H1 (cell line): ENCODE results near the gene MRPS5. TPM values are rescaled to one million over a fixed set of nuclear protein-coding genes. Genes with fewer than 3 reads are reported as not detected.

Source experiments
- CHD7 ChIP-seq: fragments of 300-600 bp; sonication (generic); IDR thresholded peaks from 2 replicates; pipeline ENCODE4 v1.7.1; 2012; ENCODE audit warnings: low read length, moderate library complexity, mild to moderate bottlenecking, inconsistent platforms; ENCODE audit not compliant: insufficient replicate concordance
- CTCF ChIP-seq, 3 experiments: IDR thresholded peaks; 1 replicate in 2 of 3; 2 replicates in 1 of 3; pipeline versions ENCODE4 v1.5.1 to v1.6.1; 2011; ENCODE audit warnings: low read length in 3 of 3, mild to moderate bottlenecking in 3 of 3, inconsistent platforms in 2 of 3, low read depth in 1 of 3, moderate library complexity in 1 of 3; ENCODE audit not compliant: insufficient read depth in 1 of 3; ENCODE audit errors: control extremely low read depth in 1 of 3
- E2F6 ChIP-seq: IDR thresholded peaks from 2 replicates; pipeline ENCODE4 v1.6.1; 2012; ENCODE audit warnings: inconsistent platforms
- HDAC6 ChIP-seq: IDR thresholded peaks from one replicate; pipeline ENCODE4 v1.7.1; 2012; ENCODE audit warnings: low read depth, mild to moderate bottlenecking, inconsistent platforms, low read length, moderate library complexity
- KDM4A ChIP-seq: IDR thresholded peaks from one replicate; pipeline ENCODE4 v1.7.1; 2012; ENCODE audit warnings: low read depth, mild to moderate bottlenecking, moderate library complexity, low read length, inconsistent platforms; ENCODE audit not compliant: severe bottlenecking
- NRF1 ChIP-seq: IDR thresholded peaks from 2 replicates; pipeline ENCODE4 v1.6.1; 2011; ENCODE audit warnings: mild to moderate bottlenecking, low read depth, low read length, improper control_type of control experiment
- polyA plus RNA-seq, 7 experiments: library from polyadenylated mRNA; depleted of rRNA in 3 of 7; stranded (reverse) in 5 of 7; unstranded in 2 of 7; fragments of >200 nt in 5 of 7; fragments of 200-250 nt in 2 of 7; gene quantifications; 1 replicate in 5 of 7; 2 replicates in 1 of 7; 4 replicates in 1 of 7; pipeline versions ENCODE4 v1.2.1 to v1.2.3, GENCODE V29; 2011 to 2013; ENCODE audit warnings: missing spikeins in 2 of 7, mixed read lengths in 2 of 7
- total RNA-seq: library from RNA; stranded (reverse); fragmentation: NEBNext Ultra II Directional; extraction: Animal tissue kit (Norgen Biotek cat#: 25700); gene quantifications from 2 replicates; pipeline ENCODE4 v1.2.1, GENCODE V29; 2021

MRPS5 gene
- total and polyA plus RNA-seq, 2 of the 8 experiments (the other 6 are each of a cell fraction or from before 2014, with no cell fraction given), result 36.7 to 53.0 TPM

- no peak for TF ChIP-seq CHD7
- TF ChIP-seq CTCF (IDR thresholded peaks at IDR 0.05; ENCODE audit: control extremely low read depth in 1 of 3, insufficient read depth in 1 of 3, low read depth in 1 of 3, low read length in 3 of 3), result no peak
- TF ChIP-seq KDM4A, result peak; percentile 29
- no peak for TF ChIP-seq HDAC6
- 0 out of 2 replicates have a peak, but pooled peaks have one; percentile 19 for TF ChIP-seq E2F6
- TF ChIP-seq NRF1, result peak; percentile 38; the same call in 1 of the 2 replicates
These were observed 38.3 kb upstream of the MRPS5 start, which contains the start of gene ZNF514 (continued) for GRCh38 chr2:95159690-95160449.
